ENCODE results near the gene PPP1R13B.
A peak's percentile ranks its signal among the peaks of the same experiment; 100 is the strongest.

The PPP1R13B gene

DNA sequence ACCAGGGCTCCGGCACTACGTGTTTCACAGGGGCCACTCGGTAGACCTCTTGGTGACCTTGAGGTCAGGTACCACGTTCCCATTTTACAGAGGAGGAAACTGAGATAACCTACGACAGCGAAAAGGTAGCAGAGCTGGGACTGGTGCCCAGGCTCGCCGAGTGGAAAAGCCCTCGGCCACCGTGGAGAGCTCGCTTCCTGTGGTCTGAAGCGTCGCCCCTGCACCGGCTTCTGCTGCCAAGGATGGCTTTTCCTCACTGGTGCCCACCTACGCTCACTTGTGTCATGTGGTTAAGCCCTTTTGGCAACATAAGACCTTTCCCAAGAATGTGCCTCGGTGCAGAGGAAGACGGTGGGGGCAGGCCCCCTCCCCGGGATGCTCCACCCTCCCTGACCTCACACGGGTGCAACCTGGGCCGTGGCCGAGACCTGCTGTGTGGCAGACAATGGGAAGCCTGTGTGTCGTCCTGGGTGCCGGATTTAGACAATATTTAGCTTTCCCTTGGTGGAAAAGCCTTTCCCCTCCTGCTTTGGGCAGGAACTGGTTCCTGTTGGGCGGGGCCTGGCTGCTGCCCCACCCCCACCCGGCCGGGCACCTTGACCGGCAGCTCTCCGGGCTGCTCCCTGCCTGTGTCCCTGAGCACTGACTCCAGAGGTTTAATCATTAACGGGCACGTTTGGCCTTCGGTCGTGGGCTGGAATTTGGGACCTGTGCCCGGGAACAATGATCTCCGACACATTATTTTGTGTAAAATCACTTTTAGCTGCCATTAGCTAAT, 32.4 kb upstream of the PPP1R13B start:
- DNase-seq: peak; percentile 10

DNA sequence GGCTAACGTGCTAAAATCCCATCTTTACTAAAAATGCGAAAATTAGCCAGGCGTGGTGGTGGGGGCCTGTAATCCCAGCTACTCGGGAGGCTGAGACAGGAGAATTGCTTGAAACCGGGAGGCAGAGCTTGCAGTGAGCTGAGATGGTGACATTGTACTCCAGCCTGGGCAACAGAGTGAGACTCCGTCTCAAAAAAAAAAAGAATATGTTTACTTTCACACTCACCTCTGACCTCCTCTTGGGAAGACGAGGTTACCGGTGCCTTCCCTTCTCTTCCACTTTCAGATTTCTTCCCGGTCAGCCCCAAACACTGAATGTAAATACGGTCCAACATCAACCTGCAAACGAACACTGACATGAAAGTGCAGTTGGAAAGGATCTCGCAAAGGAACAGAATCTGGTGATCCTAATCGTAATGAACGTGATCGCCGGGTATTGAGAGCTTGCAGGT, 31.8 kb upstream of the PPP1R13B start:
- DNase-seq: no peak

DNA sequence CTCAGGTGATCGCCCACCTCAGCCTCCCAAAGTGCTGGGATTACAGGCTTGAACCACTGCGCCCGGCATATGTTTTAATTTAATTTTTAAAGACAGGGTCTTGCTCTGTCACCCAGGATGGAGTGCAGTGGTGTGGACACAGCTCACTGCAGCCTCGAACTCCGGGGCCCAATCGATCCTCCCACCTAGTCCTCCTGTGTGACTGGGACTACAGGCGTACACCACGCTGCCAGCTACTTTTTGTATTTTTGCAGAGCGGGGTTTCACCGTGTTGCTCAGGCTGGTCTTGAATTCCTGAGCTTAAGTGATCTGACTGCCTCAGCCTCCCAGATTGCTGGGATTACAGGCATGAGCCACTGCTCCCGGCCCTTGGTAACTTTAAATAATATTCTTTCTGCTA, 30.8 kb upstream of the PPP1R13B start:
- DNase-seq: no peak

DNA sequence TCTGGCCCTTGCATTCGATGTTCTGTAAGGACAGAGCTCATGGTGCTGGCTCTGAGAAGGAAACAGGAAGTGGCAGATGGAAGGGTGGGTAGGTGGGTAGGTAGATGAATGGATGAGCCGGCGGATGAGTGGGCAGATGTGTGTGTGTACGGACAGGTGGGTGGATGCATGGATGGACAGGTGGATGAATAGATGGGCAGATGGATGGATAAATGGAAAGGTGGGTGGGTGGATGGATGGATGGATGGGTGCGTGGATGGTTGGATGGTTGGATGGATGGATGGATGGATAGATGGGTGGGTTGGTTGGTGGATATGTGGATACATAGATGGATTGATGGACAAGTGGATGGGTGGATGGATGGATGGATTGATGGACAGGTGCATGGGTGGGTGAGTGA, 27.6 kb upstream of the PPP1R13B start:
- no peak for DNase-seq

DNA sequence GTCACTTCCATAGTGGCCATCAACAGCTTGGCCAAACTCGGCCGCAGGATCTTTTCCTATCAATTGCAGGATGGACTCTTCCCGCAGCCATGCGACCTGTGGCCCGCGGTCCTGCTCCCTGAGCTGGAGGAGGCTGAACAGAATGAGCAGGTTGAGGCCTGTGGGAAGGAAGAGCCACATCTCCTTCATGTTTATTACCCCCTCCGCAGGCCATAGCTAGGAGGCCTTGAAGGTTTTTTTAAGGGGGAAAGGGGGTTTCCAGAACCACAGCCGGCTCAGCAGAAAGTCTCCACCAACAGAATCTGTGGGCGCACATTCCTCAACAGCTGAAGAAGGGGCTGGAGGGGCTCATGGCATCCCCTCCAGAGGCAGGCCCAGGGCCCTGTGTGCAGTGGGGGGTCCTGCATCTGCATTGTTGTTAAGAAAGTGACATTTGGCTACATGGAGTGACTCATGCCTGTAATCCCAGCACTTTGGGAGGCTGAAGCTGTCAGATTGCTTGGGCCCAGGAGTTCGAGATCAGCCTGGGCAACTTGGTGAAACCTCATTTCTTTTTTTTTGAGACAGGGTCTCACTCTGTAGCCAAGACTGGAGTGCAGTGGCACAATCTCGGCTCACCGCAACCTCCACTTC, 25.2 kb upstream of the PPP1R13B start:
- DNase-seq: no peak

DNA sequence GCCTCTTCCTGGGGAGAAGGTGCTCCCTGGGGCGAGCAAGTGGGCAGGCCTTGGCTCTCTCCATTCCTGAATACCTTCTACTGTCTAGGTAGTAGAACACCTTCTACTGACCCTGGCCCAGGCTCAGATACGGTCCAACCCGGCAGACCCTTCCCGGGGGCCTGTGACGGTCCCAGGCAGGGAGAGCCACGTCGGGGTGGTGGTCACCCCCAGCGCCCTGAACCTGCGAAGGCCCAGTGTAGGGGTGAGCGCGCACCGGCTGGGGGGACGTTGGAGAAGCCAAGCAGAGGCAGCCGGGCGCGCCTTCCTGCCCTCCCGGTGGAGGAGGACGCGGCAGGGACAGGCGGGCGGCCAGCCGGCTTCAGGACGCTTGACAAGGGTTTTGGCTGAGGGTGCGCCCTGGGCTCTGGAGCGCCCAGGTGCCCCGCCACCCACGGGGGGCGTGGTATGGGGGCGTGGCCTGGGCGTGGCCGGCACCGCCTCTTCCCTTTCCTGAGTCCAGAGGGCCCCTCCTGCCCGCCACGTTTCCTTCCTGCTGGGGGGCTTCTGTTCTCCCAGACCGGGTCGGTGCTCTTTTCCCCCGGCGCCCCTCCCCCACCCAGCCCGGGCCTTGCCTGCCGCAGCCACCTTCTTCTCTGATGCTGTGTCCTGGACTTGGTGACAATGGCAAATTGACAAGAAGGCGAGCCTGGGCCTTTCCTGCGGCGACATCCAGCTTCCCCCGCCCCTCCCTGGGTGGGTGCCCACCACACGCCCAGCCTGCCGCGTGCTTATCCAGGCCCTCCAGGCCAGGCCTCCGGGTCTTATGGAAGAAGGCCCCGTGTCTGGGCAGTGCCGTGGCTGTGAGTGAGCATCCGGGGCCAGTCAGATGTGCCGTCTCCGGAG, 24.5 kb upstream of the PPP1R13B start:
- no peak for DNase-seq

DNA sequence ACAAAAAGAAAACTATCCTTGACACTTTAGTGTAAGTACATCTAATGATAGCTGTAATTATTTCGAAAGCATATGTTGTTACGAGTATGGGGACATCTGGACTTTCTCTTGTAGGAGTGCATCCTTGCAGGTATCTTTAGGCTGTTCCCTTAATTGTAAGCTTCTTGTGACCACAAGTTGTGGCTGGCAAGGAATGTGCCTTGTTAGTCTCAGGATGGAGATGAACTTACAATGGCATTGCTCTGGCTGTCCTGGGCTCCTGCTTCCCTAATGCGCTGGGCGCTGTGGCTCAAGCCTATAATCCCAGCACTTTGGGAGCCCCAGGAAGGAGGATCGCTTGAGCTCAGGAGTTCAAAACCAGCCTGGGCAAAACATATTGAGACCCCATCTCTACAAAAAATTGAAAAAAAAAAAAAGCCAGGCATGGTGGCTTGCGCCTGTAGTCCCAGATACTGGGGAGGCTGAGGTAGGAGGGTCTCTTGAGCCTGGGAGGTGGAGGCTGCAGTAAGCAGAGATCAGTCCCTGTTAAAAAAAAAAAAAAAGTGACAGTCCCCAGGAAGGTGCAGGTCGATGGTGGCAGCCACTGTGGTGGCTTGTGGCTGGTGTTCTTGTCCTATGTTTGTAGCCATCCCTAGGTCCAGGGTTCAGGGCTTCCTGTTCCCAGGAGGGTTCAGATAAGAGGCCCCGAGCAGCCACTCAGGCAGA, 23.7 kb upstream of the PPP1R13B start:
- no peak for DNase-seq

DNA sequence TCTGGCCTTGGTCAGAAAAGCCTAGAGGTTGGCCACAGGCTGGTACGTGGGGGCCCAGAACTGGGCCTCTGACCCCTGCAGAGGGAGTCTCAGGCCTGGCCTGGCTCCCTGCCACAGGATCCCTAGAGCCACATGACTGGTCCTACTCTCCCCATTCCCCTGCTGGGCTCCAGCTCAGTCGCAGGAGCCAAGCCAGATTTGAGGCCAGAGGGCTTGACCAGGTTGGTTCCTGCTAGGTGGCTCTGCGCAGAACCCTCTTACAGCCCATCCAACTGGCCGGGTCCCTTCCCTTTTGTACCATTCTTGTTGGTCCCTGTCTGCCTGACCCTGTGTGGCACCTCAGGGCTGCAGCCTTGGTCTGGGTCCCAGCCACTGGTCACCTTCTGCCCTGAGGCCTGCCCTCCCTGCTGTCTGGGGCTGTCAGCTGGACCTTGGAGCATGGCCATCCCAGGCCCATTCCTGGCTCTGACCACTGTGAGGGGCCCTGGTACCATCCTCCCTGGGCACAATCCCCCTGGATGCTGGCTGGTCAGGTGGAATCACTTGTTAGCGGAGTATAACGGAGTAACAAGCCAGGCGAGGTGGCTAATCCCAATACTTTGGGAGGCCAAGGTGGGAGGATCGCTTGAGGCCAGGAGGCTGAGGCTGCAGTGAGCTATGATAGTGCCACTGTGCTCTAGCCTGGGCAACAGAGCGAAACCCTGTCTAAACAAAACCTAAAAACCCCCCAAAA, 22.9 kb upstream of the PPP1R13B start:
- DNase-seq: no peak

DNA sequence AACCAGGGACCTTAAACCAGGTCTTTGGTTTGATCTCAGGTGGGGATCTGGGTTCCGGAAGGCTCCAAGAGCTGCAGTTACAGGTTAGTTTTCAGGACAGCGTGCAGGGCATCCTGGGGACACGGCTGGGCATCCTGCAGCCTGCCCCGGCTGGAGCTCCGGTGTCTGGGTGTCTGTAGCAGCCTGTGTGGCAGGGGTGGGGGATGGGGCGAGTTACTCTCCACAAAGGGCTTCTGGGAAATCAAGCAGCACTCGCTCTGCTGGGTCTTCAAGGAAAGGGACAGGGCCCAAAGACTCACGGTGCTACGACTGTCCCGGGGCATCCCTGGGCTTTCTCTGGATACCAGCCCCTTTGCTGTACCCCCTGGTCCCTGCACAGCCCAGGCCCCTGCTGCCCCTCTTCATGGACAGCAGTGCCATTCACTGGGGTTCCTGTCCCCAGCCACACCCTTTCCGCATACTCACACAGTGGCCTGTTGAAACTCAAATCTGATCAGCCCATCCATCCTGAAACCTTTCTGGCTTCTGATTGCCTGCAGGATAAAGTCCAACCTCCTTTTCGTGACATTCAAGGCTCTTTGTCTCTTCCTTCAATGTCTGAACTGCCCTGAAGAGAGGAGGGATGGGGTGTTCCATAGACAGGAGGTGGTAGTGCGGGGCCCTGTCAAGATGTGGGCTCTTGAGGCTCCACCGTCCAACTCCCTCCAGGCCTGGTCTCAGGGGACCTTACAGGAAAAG, 22.2 kb upstream of the PPP1R13B start:
- no peak for DNase-seq

DNA sequence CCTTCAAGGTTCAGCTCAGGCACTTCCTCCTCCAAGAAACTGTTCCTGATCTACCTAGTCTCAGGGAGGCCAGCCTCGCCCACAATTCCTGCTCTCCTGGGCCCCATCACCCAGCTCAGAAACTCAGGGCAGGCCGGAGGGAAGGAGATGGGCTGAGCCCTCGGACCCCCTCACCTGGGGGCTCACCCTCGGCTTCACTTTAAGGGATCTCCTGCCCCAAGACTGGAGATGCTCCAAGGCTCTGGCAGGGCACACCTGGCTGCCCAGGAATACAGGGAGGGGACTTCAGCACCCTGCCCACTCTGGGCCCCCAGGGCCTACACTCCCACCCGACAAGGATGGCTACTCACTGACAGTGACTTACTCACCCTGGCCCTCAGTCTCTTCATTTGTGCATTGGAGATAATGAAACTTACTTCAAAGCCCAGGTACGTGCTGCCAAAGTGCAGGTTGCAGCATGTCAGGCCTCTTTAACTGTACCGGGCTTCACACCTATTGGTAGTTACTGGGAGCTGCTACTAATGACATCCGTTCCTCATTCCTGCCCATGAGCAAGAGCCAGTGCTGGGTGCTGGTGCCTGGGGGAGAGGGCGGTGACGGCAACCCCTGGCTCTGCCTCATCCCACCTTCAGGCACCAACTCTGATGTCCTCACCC, 21.0 kb upstream of the PPP1R13B start:
- no peak for DNase-seq

DNA sequence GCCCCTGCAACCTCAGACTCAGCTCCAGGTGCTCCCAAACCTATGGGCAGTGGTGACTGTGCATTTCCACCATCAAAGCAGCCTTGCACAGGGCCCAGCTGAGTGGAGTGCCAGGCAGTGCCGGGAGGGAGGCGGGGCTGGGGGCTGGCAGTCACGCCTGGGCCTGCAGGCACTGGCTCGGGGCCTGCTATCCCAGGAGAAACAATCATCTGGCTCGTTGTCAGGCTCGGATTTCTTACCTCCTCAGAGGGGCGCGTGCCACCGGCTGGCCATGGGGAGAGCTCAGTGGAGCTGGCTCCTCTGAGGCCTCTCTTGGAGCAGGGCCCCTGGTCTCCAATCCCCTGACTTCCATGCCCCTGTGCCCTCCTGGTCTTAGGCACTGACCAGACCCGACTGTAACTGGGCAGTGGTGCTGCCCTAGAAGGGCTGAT, 20.2 kb upstream of the PPP1R13B start:
- DNase-seq: no peak

DNA sequence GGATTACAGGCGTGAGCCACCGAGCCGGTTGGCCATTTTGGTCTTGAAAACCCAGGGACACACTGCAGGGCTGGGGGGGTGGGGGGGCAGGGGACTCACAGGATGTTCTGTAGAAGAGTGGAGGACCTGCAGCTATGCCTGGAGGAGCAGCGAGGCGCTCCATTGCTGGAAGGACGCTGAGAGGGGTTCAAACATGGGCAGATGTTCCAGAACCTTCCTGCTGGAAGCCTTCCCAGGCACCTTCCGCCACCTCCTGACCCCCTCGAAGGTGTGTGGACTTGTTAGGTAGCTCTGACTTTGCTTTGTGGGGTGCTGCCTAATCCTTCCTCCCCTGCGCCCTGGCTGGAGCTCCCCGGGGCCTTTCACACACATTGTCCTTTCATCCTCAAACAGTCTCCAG, 19.6 kb upstream of the PPP1R13B start:
- DNase-seq: no peak

DNA sequence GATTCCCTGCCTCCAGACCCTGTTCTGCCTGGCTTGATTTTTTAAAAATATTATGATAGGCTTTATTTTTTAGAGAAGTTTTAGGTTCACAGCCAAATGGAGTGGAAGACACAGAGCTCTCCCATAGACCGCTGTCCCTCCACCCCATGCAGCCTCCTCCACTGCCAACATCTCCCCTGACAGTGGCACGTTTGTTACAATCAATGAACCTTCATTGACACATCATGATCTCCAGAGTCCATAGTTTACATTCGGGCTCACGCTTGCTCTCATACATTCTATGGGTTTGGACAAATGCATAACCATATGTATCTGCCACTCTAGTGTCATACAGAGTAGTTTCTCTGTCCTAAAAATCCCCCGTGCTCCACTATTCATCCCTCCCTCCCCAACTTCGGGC, 15.9 kb upstream of the PPP1R13B start:
- no peak for DNase-seq

DNA sequence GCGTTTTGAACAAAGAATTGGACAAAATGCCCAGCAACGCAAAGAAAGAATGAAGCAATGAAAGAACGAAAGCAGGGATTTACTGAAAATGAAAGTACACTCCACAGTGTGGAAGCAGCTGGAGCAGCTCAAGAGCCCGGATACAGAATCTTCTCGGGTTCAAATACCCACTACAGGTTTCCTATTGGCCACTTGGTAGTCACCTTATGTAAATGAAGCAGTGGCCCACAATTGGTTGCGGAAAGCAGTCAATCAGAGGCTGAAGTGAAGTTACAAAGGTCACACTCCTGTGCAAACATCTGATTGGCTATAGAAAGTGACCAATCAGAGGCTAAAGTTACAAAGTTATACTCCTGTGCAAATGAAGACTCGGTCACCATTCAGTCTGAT, 15.0 kb upstream of the PPP1R13B start:
- DNase-seq: no peak

DNA sequence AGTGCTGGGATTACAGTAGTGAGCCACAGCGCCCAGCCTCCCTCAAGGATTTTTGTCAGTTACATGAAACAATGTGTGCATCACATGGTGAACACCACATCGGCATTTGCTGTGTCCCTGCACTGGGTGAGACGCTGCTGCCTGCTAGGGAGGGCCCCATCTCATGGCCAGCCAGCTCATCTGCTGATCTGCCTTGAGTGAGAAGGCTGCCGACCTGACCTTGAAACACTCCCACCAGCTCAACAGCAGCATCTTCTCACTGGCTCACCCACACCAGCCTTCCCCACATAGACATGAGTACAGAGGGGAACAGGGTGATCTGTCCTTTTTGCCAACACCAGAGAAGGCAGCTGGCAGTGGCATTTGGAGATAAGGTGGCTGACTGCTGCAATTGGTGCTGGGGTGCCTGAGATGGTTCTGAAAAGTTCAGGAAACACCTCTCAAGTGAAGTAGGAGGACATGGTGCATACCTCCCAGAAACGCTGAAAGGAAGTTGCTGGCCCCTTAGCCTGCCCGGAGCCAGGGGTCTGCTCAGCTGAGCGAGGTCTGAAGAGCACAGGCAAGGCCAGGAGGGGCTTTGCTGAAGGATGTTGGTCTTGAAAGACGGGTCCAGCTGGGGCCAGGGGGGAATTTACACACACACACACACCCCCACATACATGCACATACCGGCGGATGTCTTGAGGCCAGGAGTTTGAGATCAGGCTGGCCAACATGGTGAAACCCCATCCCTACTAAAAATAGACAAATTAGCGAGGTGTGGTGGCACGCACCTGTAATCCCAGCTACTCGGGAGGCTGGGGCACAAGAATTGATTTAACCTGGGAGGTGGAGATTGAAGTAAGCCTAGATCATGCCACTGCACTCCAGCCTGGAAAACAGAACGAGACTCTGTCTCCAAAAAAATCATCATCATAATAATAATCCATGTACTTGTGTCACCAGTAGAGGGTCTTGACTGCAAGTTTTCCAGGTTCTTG, 14.3 kb upstream of the PPP1R13B start:
- DNase-seq: no peak

DNA sequence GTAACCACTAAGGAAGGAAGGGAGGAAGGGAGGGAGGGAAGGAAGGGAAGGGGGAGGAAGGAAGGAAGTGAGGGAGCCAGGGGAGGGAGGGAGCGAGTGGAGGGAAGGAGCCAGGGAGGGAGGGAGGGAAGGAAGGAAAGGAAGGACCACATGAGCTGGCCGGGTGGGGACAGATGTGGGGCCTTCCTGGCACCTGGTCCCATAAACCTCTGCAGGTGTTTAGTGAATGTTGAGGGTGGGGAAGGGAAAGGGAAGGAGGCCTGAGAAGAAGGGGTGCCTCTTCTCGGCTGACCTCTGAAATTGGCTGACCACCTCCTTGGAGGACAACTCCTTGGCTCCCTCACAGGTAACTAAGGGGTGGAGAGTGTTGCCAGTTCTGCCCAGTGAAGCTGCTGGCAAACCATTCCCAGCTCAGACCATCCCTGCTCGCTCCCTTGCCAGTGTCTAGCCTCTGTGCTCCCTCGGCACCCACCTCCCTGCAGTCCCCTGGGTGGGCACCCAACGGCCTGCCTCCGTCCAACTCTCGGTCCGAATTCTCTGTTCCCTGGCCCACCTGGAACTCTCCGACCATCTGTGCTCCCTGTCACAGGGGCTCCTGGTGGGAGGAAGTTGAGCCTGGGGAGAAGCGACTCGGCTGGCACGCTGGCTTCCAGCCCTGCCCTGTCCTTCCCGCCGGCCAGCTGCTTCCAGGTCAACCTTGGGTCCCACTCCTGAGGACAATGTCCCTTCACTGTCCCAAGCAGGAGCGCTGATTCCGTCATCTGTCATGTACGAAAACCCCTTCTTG, 12.2 kb upstream of the PPP1R13B start:
- DNase-seq: no peak

DNA sequence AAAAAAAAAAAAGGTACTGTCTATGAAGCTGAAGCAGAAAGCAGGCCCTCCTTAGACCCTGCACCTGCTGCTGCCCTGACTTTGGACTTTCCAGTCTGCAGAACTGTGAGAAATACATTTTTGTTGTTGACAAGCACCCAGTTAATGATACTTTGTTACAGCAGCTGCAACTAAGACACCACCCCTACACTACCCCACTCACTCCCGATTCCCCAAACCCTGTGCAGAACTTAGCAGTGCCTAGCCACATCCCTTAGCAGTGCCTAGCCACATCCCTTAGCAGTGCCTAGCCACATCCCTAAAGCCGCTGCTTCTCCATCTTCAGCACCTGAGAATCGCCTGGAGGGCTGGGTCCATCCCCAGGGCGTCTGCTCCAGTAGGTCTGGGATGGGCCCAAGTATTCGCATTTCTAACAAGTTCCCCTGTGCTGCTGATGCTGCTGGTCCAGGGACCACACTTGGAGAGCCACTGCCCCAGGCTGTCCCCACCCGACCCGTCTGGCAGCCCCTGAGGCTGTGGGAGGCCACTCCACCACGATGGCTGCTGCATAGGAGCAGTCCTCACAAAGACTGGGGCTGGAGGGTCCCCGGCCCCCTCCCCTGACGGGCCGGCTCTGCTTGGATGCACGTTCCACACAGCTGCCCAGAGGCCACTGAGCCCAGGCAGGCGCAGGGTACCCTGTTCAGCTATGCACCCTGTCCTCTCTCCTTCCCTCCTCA, 10.8 kb upstream of the PPP1R13B start:
- DNase-seq: no peak

DNA sequence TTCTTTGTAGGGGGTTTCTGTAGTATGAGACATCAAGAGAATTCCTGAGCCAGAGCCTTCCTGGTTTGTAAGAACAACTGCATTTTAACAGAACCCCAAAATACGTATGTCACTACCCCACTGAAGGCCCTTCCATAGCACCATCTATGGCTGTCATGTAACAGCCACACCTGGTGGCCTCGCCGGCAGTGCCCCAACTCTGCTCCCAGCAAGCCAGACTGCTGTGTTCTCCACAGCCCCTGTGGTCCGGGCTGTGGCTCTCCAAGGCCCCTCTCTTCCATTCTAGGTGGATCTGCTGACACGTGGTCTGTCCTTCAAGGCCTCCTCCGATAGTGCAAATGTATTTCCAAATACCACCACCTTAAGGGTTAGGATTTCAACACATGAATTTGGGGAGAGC, 9.9 kb upstream of the PPP1R13B start:
- DNase-seq: no peak

All from fibroblast of upper back skin (primary cell).